Measurements from ENCODE around the gene ZIC2. TPM values are rescaled to one million over a fixed set of nuclear protein-coding genes. Genes with fewer than 3 reads are reported as not detected.

ZIC2 gene
- total and polyA plus RNA-seq, 2 of the 8 experiments (the other 6 are each of a cell fraction or from before 2014, with no cell fraction given), result 53.2 to 372 TPM

GRCh38 chr13:99991828-99992775 lies 10.5 kb downstream of the ZIC2 start (continued):
- TF ChIP-seq POLR2AphosphoS5 (IDR thresholded peaks at IDR 0.05; ENCODE audit: low read depth, low read length), result no peak
- no peak for TF ChIP-seq SAP30 (IDR thresholded peaks at IDR 0.05; ENCODE audit: insufficient read depth, insufficient replicate concordance, low read length)
- no peak for TF ChIP-seq ZNF274 (IDR thresholded peaks at IDR 0.05; ENCODE audit: borderline replicate concordance, extremely low read depth, low read length)
- no peak for TF ChIP-seq CREB1 (IDR thresholded peaks at IDR 0.05)
- TF ChIP-seq NANOG (IDR thresholded peaks at IDR 0.05; ENCODE audit: insufficient read depth, low read depth, low read length, poor library complexity, severe bottlenecking), result no peak
- peak; percentile 40; the same call in 1 of the 2 replicates for TF ChIP-seq MAX (IDR thresholded peaks at IDR 0.05)
- TF ChIP-seq SP2 (IDR thresholded peaks at IDR 0.05; ENCODE audit: low read length), result no peak
- no peak for TF ChIP-seq TAF7 (optimal IDR thresholded peaks at IDR 0.05; ENCODE audit: borderline replicate concordance, low read depth, low read length)
- peak; percentile 14 for TF ChIP-seq RNF2 (IDR thresholded peaks at IDR 0.05; ENCODE audit: borderline replicate concordance, low read depth, low read length, missing control alignments, poor library complexity, severe bottlenecking)
- no peak for TF ChIP-seq EP300 (IDR thresholded peaks at IDR 0.05; ENCODE audit: borderline replicate concordance in 1 of 2, low read depth in 2 of 2, low read length in 2 of 2)
- TF ChIP-seq ATF3 (IDR thresholded peaks at IDR 0.05; ENCODE audit: insufficient read depth, low read depth, low read length), result no peak
- no peak for TF ChIP-seq KDM1A (IDR thresholded peaks at IDR 0.05; ENCODE audit: borderline replicate concordance, low read length)
- no peak for TF ChIP-seq MAFK (IDR thresholded peaks at IDR 0.05; ENCODE audit: low read depth, low read length)
- no peak for TF ChIP-seq RAD21 (IDR thresholded peaks at IDR 0.05 in 1 of 2, conservative IDR thresholded peaks at IDR 0.05 in 1 of 2; ENCODE audit: low read depth in 2 of 2, low read length in 2 of 2)
- TF ChIP-seq CHD1 (IDR thresholded peaks at IDR 0.05; ENCODE audit: low read depth, low read length), result no peak
- no peak for TF ChIP-seq SP1 (IDR thresholded peaks at IDR 0.05; ENCODE audit: low read depth, low read length)
- no peak for TF ChIP-seq RBBP5 (IDR thresholded peaks at IDR 0.05; ENCODE audit: borderline replicate concordance, low read depth, low read length)
- TF ChIP-seq ASH2L (IDR thresholded peaks at IDR 0.05; ENCODE audit: low read length), result peak; percentile 45
- TF ChIP-seq SRF (IDR thresholded peaks at IDR 0.05; ENCODE audit: low read depth, low read length), result no peak
- TF ChIP-seq EZH2 (IDR thresholded peaks at IDR 0.05; ENCODE audit: low read depth, low read length, severe bottlenecking), result peak; percentile 29
- no peak for TF ChIP-seq JUND (IDR thresholded peaks at IDR 0.05; ENCODE audit: low read length)
- TF ChIP-seq SUZ12 (IDR thresholded peaks at IDR 0.05; ENCODE audit: low read length), result no peak; the same call in 1 of the 2 replicates
